Tibial nerve (tissue), 4 donors: ENCODE results near the gene CEP250.

Experiments used
- EP300 ChIP-seq, 2 donors: sonication (generic); formaldehyde crosslinking; IDR thresholded peaks; one replicate each; pipeline ENCODE4 v1.6.1; 2017; ENCODE audit warnings: antibody characterized with exemption in 2 of 2, mild to moderate bottlenecking in 1 of 2
- POLR2A ChIP-seq, 2 donors: fragments of 450-650 bp; IDR thresholded peaks; one replicate each; pipeline ENCODE4 v1.6.1; 2017; ENCODE audit warnings: antibody characterized with exemption in 2 of 2, mild to moderate bottlenecking in 2 of 2, moderate library complexity in 2 of 2
- TF ChIP-seq, protein P1 (sequence below), 5 experiments: fragments of 200-600 bp in 3 of 5; fragments of 450-650 bp in 2 of 5; sonication (generic) in 3 of 5; IDR thresholded peaks; one replicate each; pipeline ENCODE4 v1.5.1; 2016 to 2019; ENCODE audit warnings: antibody characterized with exemption in 5 of 5, mild to moderate bottlenecking in 3 of 5, moderate library complexity in 2 of 5

GRCh38 chr20:35499271-35499670 lies 43.9 kb downstream of the CEP250 start:
- TF ChIP-seq POLR2A (IDR thresholded peaks at IDR 0.05): no peak
- TF ChIP-seq, protein P1, sequence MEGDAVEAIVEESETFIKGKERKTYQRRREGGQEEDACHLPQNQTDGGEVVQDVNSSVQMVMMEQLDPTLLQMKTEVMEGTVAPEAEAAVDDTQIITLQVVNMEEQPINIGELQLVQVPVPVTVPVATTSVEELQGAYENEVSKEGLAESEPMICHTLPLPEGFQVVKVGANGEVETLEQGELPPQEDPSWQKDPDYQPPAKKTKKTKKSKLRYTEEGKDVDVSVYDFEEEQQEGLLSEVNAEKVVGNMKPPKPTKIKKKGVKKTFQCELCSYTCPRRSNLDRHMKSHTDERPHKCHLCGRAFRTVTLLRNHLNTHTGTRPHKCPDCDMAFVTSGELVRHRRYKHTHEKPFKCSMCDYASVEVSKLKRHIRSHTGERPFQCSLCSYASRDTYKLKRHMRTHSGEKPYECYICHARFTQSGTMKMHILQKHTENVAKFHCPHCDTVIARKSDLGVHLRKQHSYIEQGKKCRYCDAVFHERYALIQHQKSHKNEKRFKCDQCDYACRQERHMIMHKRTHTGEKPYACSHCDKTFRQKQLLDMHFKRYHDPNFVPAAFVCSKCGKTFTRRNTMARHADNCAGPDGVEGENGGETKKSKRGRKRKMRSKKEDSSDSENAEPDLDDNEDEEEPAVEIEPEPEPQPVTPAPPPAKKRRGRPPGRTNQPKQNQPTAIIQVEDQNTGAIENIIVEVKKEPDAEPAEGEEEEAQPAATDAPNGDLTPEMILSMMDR (IDR thresholded peaks at IDR 0.05): no peak
- no peak for TF ChIP-seq EP300 (IDR thresholded peaks at IDR 0.05)
